ENCODE results near the gene LRBA.

The LRBA gene

DNA sequence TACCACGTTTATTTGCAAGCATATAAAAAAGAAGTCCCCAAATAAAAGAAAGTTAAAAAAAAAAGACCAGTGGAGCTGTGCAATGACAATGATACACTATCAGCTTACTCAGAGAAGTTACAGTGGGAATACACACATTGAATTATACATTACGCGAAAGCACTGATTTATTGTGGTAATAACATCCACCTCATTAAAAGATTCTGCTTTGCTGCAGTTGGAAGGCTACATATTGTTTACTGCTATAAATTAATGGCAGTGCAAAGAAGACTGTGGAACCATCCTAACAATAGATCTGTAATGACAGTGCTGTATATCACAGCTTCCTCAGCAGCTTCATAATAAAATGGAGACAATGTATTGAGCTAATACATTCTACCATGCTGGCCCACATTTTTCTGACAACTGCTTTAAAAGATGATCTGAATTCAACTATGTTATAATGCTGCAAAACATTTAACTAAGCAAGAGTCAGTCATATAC, 575.6 kb downstream of the LRBA start:
- peaks cover 23% of the 10 kb centered on the region for H3K36me3 Mint-ChIP-seq (ENCODE audit: low read depth)
- no peaks in the 10 kb centered on the region for H3K9me3 Mint-ChIP-seq
- ATAC-seq, result no peak
- H3K27ac Mint-ChIP-seq, result no peak overlapping the region
- DNase-seq, result no peak
- no peaks in the 10 kb centered on the region for H3K27me3 Mint-ChIP-seq
- peaks cover 12% of the 10 kb centered on the region for H3K4me1 Mint-ChIP-seq
- no peak overlapping the region for H3K4me3 Mint-ChIP-seq

GRCh38 chr4:150436598-150437370, 578.3 kb downstream of the LRBA start:
- Mint-ChIP-seq H3K36me3 (ENCODE audit: low read depth) (peaks cover 27% of the 10 kb centered on the region), H3K4me1 (peaks cover 12% of the 10 kb centered on the region), H3K9me3 (no peaks in the 10 kb centered on the region), H3K4me3 (no peak overlapping the region), H3K27ac (peak overlapping the region; percentile 26), H3K27me3 (no peaks in the 10 kb centered on the region)
- DNase-seq (no peak), ATAC-seq (peak; percentile 80)

DNA sequence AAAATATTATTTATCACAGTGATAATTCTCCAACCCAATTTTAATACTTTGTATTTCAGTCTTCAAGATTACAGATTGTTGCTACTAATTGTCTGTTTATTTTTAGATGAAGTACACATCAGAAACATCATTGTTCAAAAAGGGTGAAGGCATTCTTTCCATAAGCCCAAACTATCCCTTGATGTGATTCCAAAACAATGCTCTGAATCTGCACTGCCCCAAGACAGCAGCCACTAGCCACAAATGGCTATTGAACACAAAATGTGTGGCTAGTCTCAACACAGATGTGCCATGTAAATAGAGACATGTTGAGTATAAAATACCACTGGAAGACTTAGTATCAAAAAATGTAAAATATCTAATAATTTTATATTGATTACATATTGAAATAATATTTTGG, 583.9 kb downstream of the LRBA start:
- DNase-seq, result no peak
- ATAC-seq, result no peak
- Mint-ChIP-seq H3K9me3 (no peaks in the 10 kb centered on the region), H3K4me3 (no peak overlapping the region), H3K27me3 (no peaks in the 10 kb centered on the region), H3K27ac (no peak overlapping the region), H3K4me1 (peaks cover 2% of the 10 kb centered on the region), H3K36me3 (ENCODE audit: low read depth) (peaks cover 27% of the 10 kb centered on the region)

- no peaks in the 10 kb centered on the region for H3K27me3 Mint-ChIP-seq
- ATAC-seq (no peak), DNase-seq (no peak)
- no peak overlapping the region for H3K27ac Mint-ChIP-seq
- H3K36me3 Mint-ChIP-seq (ENCODE audit: low read depth), result peaks cover 11% of the 10 kb centered on the region
- no peak overlapping the region for H3K4me3 Mint-ChIP-seq
- H3K4me1 Mint-ChIP-seq, result no peaks in the 10 kb centered on the region
- no peaks in the 10 kb centered on the region for H3K9me3 Mint-ChIP-seq
Observed at GRCh38 chr4:150425161-150425560, 589.9 kb downstream of the LRBA start.

DNA sequence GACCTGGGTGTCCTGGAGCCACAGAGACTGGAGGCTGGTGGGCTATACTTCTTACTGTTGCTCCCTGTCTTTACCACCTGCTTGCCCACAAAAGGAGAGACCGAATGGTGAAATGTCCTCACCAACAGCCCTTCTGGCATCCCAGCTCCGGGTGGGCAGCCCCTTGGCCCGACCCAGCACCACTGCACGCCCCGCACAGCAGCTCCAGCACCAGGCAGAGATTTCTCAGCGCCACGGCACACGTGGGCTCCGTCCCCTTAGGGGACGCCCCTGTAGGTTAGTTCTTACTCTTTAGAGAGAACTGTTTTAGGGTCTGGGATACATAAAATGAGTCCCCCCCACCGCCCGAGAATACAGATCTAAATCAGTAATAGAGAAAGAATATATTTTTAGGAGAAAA, 591.6 kb downstream of the LRBA start:
- no peaks in the 10 kb centered on the region for H3K27me3 Mint-ChIP-seq
- DNase-seq (no peak), ATAC-seq (no peak)
- no peaks in the 10 kb centered on the region for H3K9me3 Mint-ChIP-seq
- H3K36me3 Mint-ChIP-seq (ENCODE audit: low read depth), result peaks cover 11% of the 10 kb centered on the region
- no peaks in the 10 kb centered on the region for H3K4me1 Mint-ChIP-seq
- H3K4me3 Mint-ChIP-seq, result no peak overlapping the region
- H3K27ac Mint-ChIP-seq, result no peak overlapping the region

DNA sequence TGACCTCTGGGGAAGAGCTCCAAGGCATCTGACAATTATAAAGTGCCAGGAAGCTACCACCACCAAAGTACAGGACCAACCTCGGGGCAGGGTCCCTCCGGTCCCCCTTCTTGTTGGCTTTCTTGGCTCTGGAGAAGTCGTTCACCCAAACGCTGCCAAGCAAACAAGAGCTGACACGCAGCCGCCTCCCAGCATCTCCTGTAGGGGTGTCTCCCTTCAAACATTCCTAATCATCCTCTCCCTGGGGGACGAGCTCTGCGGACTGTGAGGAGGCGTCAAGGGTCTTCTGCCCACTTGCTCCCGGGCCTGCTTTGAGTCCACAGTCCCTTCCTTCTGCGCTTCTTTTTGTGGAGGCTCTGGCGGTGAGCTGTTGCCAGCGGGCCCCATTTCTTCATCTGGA, 592.0 kb downstream of the LRBA start:
- no peaks in the 10 kb centered on the region for H3K4me1 Mint-ChIP-seq
- peaks cover 11% of the 10 kb centered on the region for H3K36me3 Mint-ChIP-seq (ENCODE audit: low read depth)
- H3K4me3 Mint-ChIP-seq, result no peak overlapping the region
- DNase-seq, result no peak
- no peak overlapping the region for H3K27ac Mint-ChIP-seq
- no peak for ATAC-seq
- H3K9me3 Mint-ChIP-seq, result no peaks in the 10 kb centered on the region
- H3K27me3 Mint-ChIP-seq, result no peaks in the 10 kb centered on the region

- no peak overlapping the region for H3K27ac Mint-ChIP-seq
- ATAC-seq (no peak), DNase-seq (no peak)
- peaks cover 9% of the 10 kb centered on the region for H3K36me3 Mint-ChIP-seq (ENCODE audit: low read depth)
- no peak overlapping the region for H3K4me3 Mint-ChIP-seq
- no peaks in the 10 kb centered on the region for H3K27me3 Mint-ChIP-seq
- H3K4me1 Mint-ChIP-seq, result no peaks in the 10 kb centered on the region
- no peaks in the 10 kb centered on the region for H3K9me3 Mint-ChIP-seq
Observed at GRCh38 chr4:150421612-150422011, 593.5 kb downstream of the LRBA start.

DNA sequence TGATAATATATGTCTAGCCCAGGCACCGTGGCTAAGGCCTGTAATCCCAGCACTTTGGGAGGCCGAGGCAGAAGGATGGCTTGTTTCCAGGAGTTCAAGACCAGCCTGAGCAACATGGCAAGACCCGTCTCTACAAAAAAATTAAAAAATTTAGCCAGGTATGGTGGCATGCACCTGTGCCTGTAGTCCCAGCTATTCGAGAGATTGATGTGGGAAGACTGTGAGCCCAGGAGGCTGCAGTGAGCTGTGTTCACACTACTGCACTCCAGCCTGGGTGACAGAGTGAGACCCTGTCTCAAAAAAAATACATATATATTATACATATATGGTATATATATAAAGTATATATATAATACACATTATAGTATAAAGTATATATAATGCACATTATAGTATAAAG, 595.1 kb downstream of the LRBA start:
- Mint-ChIP-seq H3K4me1 (peaks cover 2% of the 10 kb centered on the region), H3K4me3 (no peak overlapping the region), H3K9me3 (no peaks in the 10 kb centered on the region), H3K36me3 (ENCODE audit: low read depth) (peaks cover 14% of the 10 kb centered on the region), H3K27me3 (no peaks in the 10 kb centered on the region), H3K27ac (no peak overlapping the region)
- no peak for DNase-seq
- ATAC-seq, result no peak

DNA sequence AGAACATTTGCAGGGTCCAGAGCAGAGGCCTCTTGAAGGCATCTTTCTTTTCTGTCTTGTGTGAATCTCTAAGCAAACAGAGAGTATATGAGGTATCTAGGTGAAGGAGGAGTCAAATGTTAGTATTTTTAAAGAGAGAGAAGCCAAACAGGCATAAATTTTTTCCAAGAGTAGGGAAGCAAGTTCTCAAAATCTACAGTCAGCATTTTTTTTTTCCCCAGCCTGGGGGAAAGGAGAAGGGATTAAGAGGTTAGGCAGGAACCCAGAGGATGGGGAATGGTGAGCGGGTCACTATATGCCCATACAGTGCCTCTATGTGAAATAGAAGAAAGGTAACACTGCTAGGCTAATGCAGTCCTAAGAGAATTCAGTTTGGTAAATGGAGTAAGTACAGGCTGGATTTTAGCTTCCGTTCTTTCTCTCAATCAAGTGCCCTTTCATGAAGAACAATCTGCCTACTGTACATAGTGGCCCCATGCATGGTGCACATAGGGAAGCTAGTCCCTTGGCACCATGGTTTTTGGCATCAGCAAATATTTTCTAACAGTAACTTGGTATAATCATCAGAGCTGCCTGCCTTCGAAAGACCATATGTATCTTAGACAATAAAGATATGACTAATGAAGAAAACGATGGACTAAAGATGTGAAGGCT, 596.2 kb downstream of the LRBA start:
- Mint-ChIP-seq H3K4me3 (no peak overlapping the region), H3K27me3 (no peaks in the 10 kb centered on the region), H3K4me1 (peaks cover 2% of the 10 kb centered on the region), H3K36me3 (ENCODE audit: low read depth) (peaks cover 14% of the 10 kb centered on the region), H3K9me3 (no peaks in the 10 kb centered on the region), H3K27ac (no peak overlapping the region)
- no peak for ATAC-seq
- no peak for DNase-seq

- H3K4me1 Mint-ChIP-seq, result peaks cover 2% of the 10 kb centered on the region
- H3K27ac Mint-ChIP-seq, result no peak overlapping the region
- H3K36me3 Mint-ChIP-seq (ENCODE audit: low read depth), result peaks cover 14% of the 10 kb centered on the region
- ATAC-seq (no peak), DNase-seq (no peak)
- no peaks in the 10 kb centered on the region for H3K9me3 Mint-ChIP-seq
- no peak overlapping the region for H3K4me3 Mint-ChIP-seq
- no peaks in the 10 kb centered on the region for H3K27me3 Mint-ChIP-seq
Observed at GRCh38 chr4:150415213-150415612, 599.9 kb downstream of the LRBA start.

GRCh38 chr4:150411520-150411919, 603.6 kb downstream of the LRBA start:
- Mint-ChIP-seq H3K4me3 (no peak overlapping the region), H3K36me3 (ENCODE audit: low read depth) (peaks cover 17% of the 10 kb centered on the region), H3K27me3 (no peaks in the 10 kb centered on the region), H3K4me1 (peaks cover 3% of the 10 kb centered on the region), H3K9me3 (no peaks in the 10 kb centered on the region), H3K27ac (no peak overlapping the region)
- ATAC-seq (no peak), DNase-seq (no peak)

DNA sequence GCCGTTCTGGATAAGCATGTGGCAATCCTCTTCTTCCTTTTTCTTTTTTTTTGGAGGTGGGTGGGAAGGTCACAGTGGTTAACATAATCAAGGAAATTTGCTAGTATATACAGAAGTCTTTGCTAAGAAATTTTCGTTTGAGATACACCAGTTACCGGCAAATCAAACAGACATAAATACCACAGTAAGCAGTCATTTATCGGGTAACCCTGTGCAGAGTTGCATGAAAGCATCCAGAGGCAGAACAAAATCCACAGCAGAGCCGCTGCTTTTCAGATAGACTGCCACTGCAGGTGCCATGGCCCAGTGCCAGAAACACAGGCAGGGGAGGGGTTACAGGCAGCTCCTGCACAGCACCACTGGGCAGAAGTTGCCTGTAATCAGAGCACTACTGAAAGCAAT, 612.2 kb downstream of the LRBA start:
- H3K9me3 Mint-ChIP-seq, result no peaks in the 10 kb centered on the region
- H3K4me1 Mint-ChIP-seq, result peaks cover 5% of the 10 kb centered on the region
- ATAC-seq, result no peak
- no peak overlapping the region for H3K4me3 Mint-ChIP-seq
- no peaks in the 10 kb centered on the region for H3K27me3 Mint-ChIP-seq
- H3K36me3 Mint-ChIP-seq (ENCODE audit: low read depth), result peaks cover 27% of the 10 kb centered on the region
- no peak overlapping the region for H3K27ac Mint-ChIP-seq
- peak; percentile 9 for DNase-seq

DNA sequence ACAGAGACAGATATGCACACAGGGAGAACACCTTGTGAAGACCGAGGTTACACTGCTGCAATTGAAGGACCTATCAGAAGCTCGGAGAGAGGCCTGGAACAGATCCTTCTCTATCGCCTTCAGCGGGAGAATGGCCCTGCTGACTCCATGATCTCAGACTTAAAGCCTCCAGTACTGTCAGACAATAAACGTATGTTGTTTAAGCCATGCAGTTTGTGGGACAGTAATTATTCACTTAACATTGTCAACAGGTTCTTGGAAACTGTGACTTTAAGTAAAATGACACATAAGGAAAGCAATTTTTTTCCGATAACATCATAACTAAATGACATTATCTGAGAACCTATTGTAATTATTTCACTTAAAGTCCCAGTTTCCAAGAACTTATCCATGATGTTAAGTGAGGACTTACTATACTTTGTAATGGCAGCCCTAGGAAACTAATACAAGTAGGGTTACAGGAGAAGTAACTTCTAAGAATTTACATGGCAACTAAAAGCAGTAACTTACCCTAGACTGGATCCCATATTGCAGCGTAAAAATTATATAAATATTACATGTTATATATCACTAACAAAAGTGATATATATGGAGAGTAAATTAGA, 613.9 kb downstream of the LRBA start:
- Mint-ChIP-seq H3K27me3 (no peaks in the 10 kb centered on the region), H3K27ac (no peak overlapping the region), H3K9me3 (no peaks in the 10 kb centered on the region), H3K36me3 (ENCODE audit: low read depth) (peaks cover 23% of the 10 kb centered on the region), H3K4me3 (no peak overlapping the region), H3K4me1 (peaks cover 8% of the 10 kb centered on the region)
- ATAC-seq (no peak), DNase-seq (no peak)

DNA sequence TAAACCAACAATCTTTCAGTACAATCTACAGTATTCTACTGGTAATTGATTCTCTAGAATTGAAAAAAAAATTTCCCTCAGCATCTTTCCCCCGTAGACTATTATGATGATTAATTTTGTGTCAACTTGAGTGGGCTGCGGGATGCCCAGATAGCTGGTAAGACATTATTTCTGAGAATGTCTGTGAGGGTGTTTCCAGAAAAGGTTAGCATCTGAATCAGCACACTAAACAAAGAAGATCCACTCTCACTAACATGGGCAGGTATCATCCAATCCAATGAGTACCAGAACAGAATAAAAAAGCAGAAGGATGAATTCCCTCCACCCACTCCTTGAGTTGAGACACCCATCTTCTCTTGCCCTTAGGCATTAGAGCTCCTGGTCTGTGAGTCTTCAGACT, 619.2 kb downstream of the LRBA start:
- Mint-ChIP-seq H3K27me3 (no peaks in the 10 kb centered on the region), H3K27ac (peak overlapping the region; percentile 18), H3K4me3 (no peak overlapping the region), H3K9me3 (peaks cover 18% of the 10 kb centered on the region), H3K36me3 (ENCODE audit: low read depth) (peaks cover 49% of the 10 kb centered on the region), H3K4me1 (peaks cover 17% of the 10 kb centered on the region)
- DNase-seq (no peak), ATAC-seq (peak; percentile 95)

GRCh38 chr4:150394046-150394445, 621.0 kb downstream of the LRBA start:
- H3K4me3 Mint-ChIP-seq, result no peak overlapping the region
- no peak overlapping the region for H3K27ac Mint-ChIP-seq
- H3K36me3 Mint-ChIP-seq (ENCODE audit: low read depth), result peaks cover 46% of the 10 kb centered on the region
- peaks cover 22% of the 10 kb centered on the region for H3K9me3 Mint-ChIP-seq
- no peaks in the 10 kb centered on the region for H3K27me3 Mint-ChIP-seq
- DNase-seq (no peak), ATAC-seq (no peak)
- H3K4me1 Mint-ChIP-seq, result peaks cover 18% of the 10 kb centered on the region
